Esophagus muscularis mucosa (tissue), 4 donors: ENCODE measurements around the gene ARHGAP9. TPM values are rescaled to one million over a fixed set of nuclear protein-coding genes. Genes with fewer than 3 reads are reported as not detected.
A peak's percentile ranks its signal among the peaks of the same experiment; 100 is the strongest.
"Not testable (repeated sequence)": the region's sequence is repeated elsewhere in the genome, so short reads cannot be mapped to it uniquely, and the experiment has no call there.

Source experiments
- DNase-seq: peaks from one replicate; pipeline ENCODE4 v3.0.0-alpha.2; 2017; ENCODE audit errors: extremely low spot score
- H3K27ac ChIP-seq, 4 donors: fragments of 200-600 bp; sonication (generic); replicated peaks in 1 of 4; 1 replicate in 3 of 4; 2 replicates in 1 of 4; pipeline ENCODE4 v1.5.1; 2016 to 2019; ENCODE audit warnings: mild to moderate bottlenecking in 1 of 4
- H3K27me3 ChIP-seq, 4 donors: fragments of 200-600 bp; sonication (generic); one replicate each; pipeline versions ENCODE4 v1.5.1 to v1.6.0; 2016 to 2019
- H3K36me3 ChIP-seq, 4 donors: fragments of 200-600 bp; sonication (generic); one replicate each; pipeline ENCODE4 v1.5.1; 2016 to 2019
- H3K4me1 ChIP-seq, 4 donors: fragments of 200-600 bp; sonication (generic); one replicate each; pipeline ENCODE4 v1.5.1; 2016 to 2019
- H3K4me3 ChIP-seq, 4 donors: fragments of 200-600 bp; sonication (generic); 1 replicate in 2 of 4; 2 replicates in 2 of 4; pipeline ENCODE4 v1.5.1; 2016 to 2019; ENCODE audit warnings: mild to moderate bottlenecking in 4 of 4, moderate library complexity in 1 of 4
- H3K9me3 ChIP-seq, 4 donors: fragments of 200-600 bp; sonication (generic); 1 replicate in 3 of 4; 2 replicates in 1 of 4; pipeline ENCODE4 v1.5.1; 2016 to 2019
- CTCF ChIP-seq, 3 experiments: fragments of 200-600 bp in 2 of 3; fragments of 450-650 bp in 1 of 3; sonication (generic) in 2 of 3; IDR thresholded peaks; one replicate each; pipeline ENCODE4 v1.5.1; 2017 to 2019; ENCODE audit warnings: antibody characterized with exemption in 3 of 3, mild to moderate bottlenecking in 2 of 3, moderate library complexity in 1 of 3
- EP300 ChIP-seq: sonication (generic); formaldehyde crosslinking; IDR thresholded peaks from one replicate; pipeline ENCODE4 v1.6.1; 2017; ENCODE audit warnings: antibody characterized with exemption
- POLR2A ChIP-seq: fragments of 450-650 bp; IDR thresholded peaks from one replicate; pipeline ENCODE4 v1.6.1; 2017; ENCODE audit warnings: antibody characterized with exemption, moderate library complexity, mild to moderate bottlenecking, low read depth
- POLR2AphosphoS5 ChIP-seq, 2 donors: sonication (generic); formaldehyde crosslinking; IDR thresholded peaks; one replicate each; pipeline ENCODE4 v1.6.1; 2017; ENCODE audit warnings: antibody characterized with exemption in 2 of 2
- WGBS: methylation state at CpG from one replicate; pipeline ENCODE4 v1.1.5; 2018; 5-methylcytosine and 5-hydroxymethylcytosine counted together
- intact Hi-C: fragments of 100-400 bp; cut with DNase I; formaldehyde crosslinking; loops from one replicate; pipeline ENCODE4 v1.15.1; 2023
- small RNA-seq, 3 donors: library from RNA; depleted of rRNA; stranded (forward); fragments of <200 nt; gene quantifications; one replicate each; pipeline ENCODE3, GENCODE V24; 2016
- total RNA-seq, 4 donors: library from RNA; depleted of rRNA; stranded (reverse); fragments of >200 nt; gene quantifications; one replicate each; pipeline versions ENCODE4 v1.1.0 to v1.2.1, GENCODE V29; 2016

Gene ARHGAP9
- total RNA-seq, 4 donors from 2014 or later, result 6.0 to 12.9 (median 8.8) TPM

GRCh38 chr12:57430112-57430930 lies 49.3 kb downstream of the ARHGAP9 start:
- no peaks in the 10 kb centered on the region for H3K27me3 ChIP-seq
- under 1% methylated on average over 23 of the region's 74 CpGs for WGBS

GRCh38 chr12:57429473-57430111 lies 50.1 kb downstream of the ARHGAP9 start:
- Histone ChIP-seq H3K27me3 (no peaks in the 10 kb centered on the region), H3K4me3 (peak overlapping the region; percentile 66 to 97 (median 78)), H3K36me3 (peaks cover 0 to 9% (median 2%) of the 10 kb centered on the region in 4 donors), H3K27ac (peak overlapping the region; percentile 90 to 98 (median 98)), H3K4me1 (peaks cover 12 to 26% (median 17%) of the 10 kb centered on the region in 4 donors), H3K9me3 (no peaks in the 10 kb centered on the region)
- TF ChIP-seq POLR2AphosphoS5 (IDR thresholded peaks at IDR 0.05), result no peak
- intact Hi-C loops, result no loop called here
- no peak for DNase-seq
- 35% methylated on average over 9 of the region's 9 CpGs for WGBS

More at GRCh38 chr12:57430112-57430930, 49.3 kb downstream of the ARHGAP9 start:
- TF ChIP-seq EP300, result no peak
- TF ChIP-seq CTCF (IDR thresholded peaks at IDR 0.05), result peak in 1 of 3 experiments; percentile 13
- Histone ChIP-seq H3K4me1 (peaks cover 12 to 26% (median 17%) of the 10 kb centered on the region in 4 donors), H3K36me3 (peaks cover 0 to 7% (median 1%) of the 10 kb centered on the region in 4 donors), H3K4me3 (peak overlapping the region; percentile 66 to 97 (median 78)), H3K9me3 (no peaks in the 10 kb centered on the region), H3K27ac (peak overlapping the region; percentile 90 to 98 (median 98))
- intact Hi-C loops, result no loop called here
- DNase-seq, result no peak

- WGBS, result 81% methylated on average over 6 of the region's 6 CpGs
- H3K4me3 ChIP-seq, result no peak overlapping the region
- TF ChIP-seq POLR2A, result no peak
- TF ChIP-seq CTCF (IDR thresholded peaks at IDR 0.05), result no peak
- TF ChIP-seq POLR2AphosphoS5 (IDR thresholded peaks at IDR 0.05), result no peak
- TF ChIP-seq EP300, result no peak
- no peak for DNase-seq
- no peaks in the 10 kb centered on the region for H3K9me3 ChIP-seq
- intact Hi-C loops, result no loop called here
- H3K4me1 ChIP-seq, result peaks cover 12 to 26% (median 17%) of the 10 kb centered on the region in 4 donors
- peak overlapping the region; percentile 90 to 98 (median 98) for H3K27ac ChIP-seq
- no peaks in the 10 kb centered on the region for H3K27me3 ChIP-seq
- peaks cover 0 to 9% (median 2%) of the 10 kb centered on the region in 4 donors for H3K36me3 ChIP-seq
These were observed 50.7 kb downstream of the ARHGAP9 start for GRCh38 chr12:57428965-57429364.

GRCh38 chr12:57426948-57427347 lies 52.7 kb downstream of the ARHGAP9 start:
- DNase-seq, H3K4me3 ChIP-seq, H3K27me3 ChIP-seq, H3K9me3 ChIP-seq, intact Hi-C loops, H3K27ac ChIP-seq: not testable (repeated sequence)
- Histone ChIP-seq H3K4me1 (peaks cover 12 to 26% (median 17%) of the 10 kb centered on the region in 4 donors), H3K36me3 (peaks cover 0 to 17% (median 11%) of the 10 kb centered on the region in 4 donors)
- 96% methylated on average over 10 of the region's 10 CpGs for WGBS

Small RNAs within 50 kb of the gene (small RNA-seq; reads per million reads assigned to genes)
- 0 reads per million in 3 donors for gene MIR616

Other genes with a start within 250 kb of the ARHGAP9 start
- gene STAC3, start 228.7 kb downstream of the ARHGAP9 start, total RNA-seq, result 1 to 10 TPM in 2 of 4 donors, under 1 TPM in 2; 0.42 to 1.7 (median 1.2) TPM
- gene R3HDM2, start 48.8 kb downstream of the ARHGAP9 start, total RNA-seq, result 10 to 100 TPM; 30.3 to 41.5 (median 35.1) TPM
- gene INHBC, start 45.1 kb downstream of the ARHGAP9 start, total RNA-seq, result not detected
- gene INHBE, start 24.6 kb downstream of the ARHGAP9 start, total RNA-seq, result not detected
- under 1 TPM in 3 of 4 donors, not detected in 1; 0.17 to 0.98 (median 0.84) TPM for gene GLI1, start 20.1 kb downstream of the ARHGAP9 start, total RNA-seq
- 10 to 100 TPM; 53.2 to 81.0 (median 62.7) TPM for gene MARS1, start 8.2 kb upstream of the ARHGAP9 start, total RNA-seq
- gene DDIT3, start 40.6 kb upstream of the ARHGAP9 start, total RNA-seq, result 10 to 100 TPM; 14.4 to 43.9 (median 24.4) TPM
- gene MBD6, start 43.0 kb upstream of the ARHGAP9 start, total RNA-seq, result 10 to 100 TPM; 13.8 to 19.9 (median 16.9) TPM
- gene DCTN2, start 67.3 kb upstream of the ARHGAP9 start, total RNA-seq, result 100 to 1,000 TPM; 161 to 243 (median 202) TPM
- gene KIF5A, start 70.2 kb upstream of the ARHGAP9 start, total RNA-seq, result 1 to 10 TPM; 2.1 to 3.2 (median 2.4) TPM
- gene PIP4K2C, start 111.3 kb upstream of the ARHGAP9 start, total RNA-seq, result 10 to 100 TPM; 22.7 to 30.7 (median 29.0) TPM
- 10 to 100 TPM; 39.0 to 68.6 (median 46.8) TPM for gene DTX3, start 125.0 kb upstream of the ARHGAP9 start, total RNA-seq
- gene ARHGEF25, start 131.6 kb upstream of the ARHGAP9 start, total RNA-seq, result 100 to 1,000 TPM in 3 of 4 donors, 10 to 100 TPM in 1; 77.7 to 133 (median 111) TPM
- 10 to 100 TPM in 2 of 4 donors, 1 to 10 TPM in 2; 2.8 to 10.9 (median 7.3) TPM for gene B4GALNT1, start 153.3 kb upstream of the ARHGAP9 start, total RNA-seq
- 100 to 1,000 TPM; 139 to 223 (median 148) TPM for gene OS9, start 214.3 kb upstream of the ARHGAP9 start, total RNA-seq